Keratinocyte (primary cell): Measurements from ENCODE around the gene AKT1S1.

Experiments
- EZH2 ChIP-seq: IDR thresholded peaks from one replicate; pipeline ENCODE4 v1.6.1; 2012; ENCODE audit warnings: inconsistent platforms, mild to moderate bottlenecking, low read length, moderate library complexity
- TF ChIP-seq, protein P1 (sequence below), 3 experiments: IDR thresholded peaks in 1 of 3; conservative IDR thresholded peaks in 1 of 3; optimal IDR thresholded peaks in 1 of 3; 2 replicates in 2 of 3; 3 replicates in 1 of 3; pipeline versions ENCODE3 to v1.5.1; 2011; ENCODE audit warnings: low read length in 3 of 3, mild to moderate bottlenecking in 3 of 3, moderate library complexity in 2 of 3, control low read depth in 1 of 3, inconsistent platforms in 1 of 3; ENCODE audit not compliant: insufficient read depth in 2 of 3; ENCODE audit errors: extremely low read depth in 1 of 3

DNA sequence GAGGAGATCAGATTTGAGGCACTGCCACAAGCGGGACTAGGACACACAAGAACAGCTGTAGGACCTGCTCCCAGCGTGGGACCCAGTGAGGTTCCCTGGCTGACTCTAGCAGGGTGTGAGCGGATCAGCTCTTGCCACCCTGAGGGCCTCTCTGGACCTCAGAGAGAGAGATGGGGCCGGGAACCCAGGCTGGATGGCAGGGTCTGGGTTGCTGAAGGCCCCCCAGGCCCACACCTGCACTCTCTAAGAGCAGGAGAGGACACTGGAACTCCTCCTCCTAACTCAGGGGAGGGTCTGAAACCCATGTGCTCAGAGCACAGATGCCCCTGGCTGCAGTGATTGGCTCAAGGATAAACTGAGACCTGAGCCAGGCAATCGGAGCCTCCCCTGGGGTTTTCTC lies 33.0 kb upstream of the AKT1S1 start:
- TF ChIP-seq, protein P1, sequence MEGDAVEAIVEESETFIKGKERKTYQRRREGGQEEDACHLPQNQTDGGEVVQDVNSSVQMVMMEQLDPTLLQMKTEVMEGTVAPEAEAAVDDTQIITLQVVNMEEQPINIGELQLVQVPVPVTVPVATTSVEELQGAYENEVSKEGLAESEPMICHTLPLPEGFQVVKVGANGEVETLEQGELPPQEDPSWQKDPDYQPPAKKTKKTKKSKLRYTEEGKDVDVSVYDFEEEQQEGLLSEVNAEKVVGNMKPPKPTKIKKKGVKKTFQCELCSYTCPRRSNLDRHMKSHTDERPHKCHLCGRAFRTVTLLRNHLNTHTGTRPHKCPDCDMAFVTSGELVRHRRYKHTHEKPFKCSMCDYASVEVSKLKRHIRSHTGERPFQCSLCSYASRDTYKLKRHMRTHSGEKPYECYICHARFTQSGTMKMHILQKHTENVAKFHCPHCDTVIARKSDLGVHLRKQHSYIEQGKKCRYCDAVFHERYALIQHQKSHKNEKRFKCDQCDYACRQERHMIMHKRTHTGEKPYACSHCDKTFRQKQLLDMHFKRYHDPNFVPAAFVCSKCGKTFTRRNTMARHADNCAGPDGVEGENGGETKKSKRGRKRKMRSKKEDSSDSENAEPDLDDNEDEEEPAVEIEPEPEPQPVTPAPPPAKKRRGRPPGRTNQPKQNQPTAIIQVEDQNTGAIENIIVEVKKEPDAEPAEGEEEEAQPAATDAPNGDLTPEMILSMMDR (optimal IDR thresholded peaks at IDR 0.05 in 1 of 3, IDR thresholded peaks at IDR 0.05 in 1 of 3, conservative IDR thresholded peaks at IDR 0.05 in 1 of 3; ENCODE audit: extremely low read depth in 1 of 3, insufficient read depth in 2 of 3, low read length in 3 of 3) = no peak
- no peak for TF ChIP-seq EZH2
